HG03139 (cell line): Measurements from ENCODE around the gene EVI5L.
"Not testable (repeated sequence)": the region's sequence is repeated elsewhere in the genome, so short reads cannot be mapped to it uniquely, and the experiment has no call there.

Experiments used
- ATAC-seq: cut with Tn5 transposase; IDR thresholded peaks from one replicate; pipeline ENCODE4 v1.9.1; 2021; ENCODE audit not compliant: unreplicated experiment

EVI5L gene

GRCh38 chr19:7829561-7830271 is at the start of gene EVI5L:
Gene EVI5L (plus strand): TSS chr19:7830218. CDS start chr19:7846543, 16,325 bp downstream.
- peak; percentile 84 for ATAC-seq

GRCh38 chr19:7781157-7781556 is 48.9 kb upstream of the EVI5L start:
- ATAC-seq, result no peak

- no peak for ATAC-seq
Measured at GRCh38 chr19:7783991-7784423, 46.0 kb upstream of the EVI5L start.

- no peak for ATAC-seq
Measured at GRCh38 chr19:7784856-7785255, 45.2 kb upstream of the EVI5L start.

GRCh38 chr19:7787141-7787540 is 42.9 kb upstream of the EVI5L start:
- ATAC-seq, result no peak

- ATAC-seq, result no peak
Measured at GRCh38 chr19:7787602-7788177, 42.3 kb upstream of the EVI5L start.

GRCh38 chr19:7788178-7788932 is 41.7 kb upstream of the EVI5L start:
- ATAC-seq, result no peak

- no peak for ATAC-seq
Measured at GRCh38 chr19:7788933-7789323, 41.1 kb upstream of the EVI5L start.

- ATAC-seq, result no peak
Measured at GRCh38 chr19:7789447-7789846, 40.6 kb upstream of the EVI5L start.

- no peak for ATAC-seq
Measured at GRCh38 chr19:7790416-7790815, 39.6 kb upstream of the EVI5L start.

GRCh38 chr19:7792281-7792680 is 37.7 kb upstream of the EVI5L start:
- no peak for ATAC-seq

GRCh38 chr19:7792701-7793100 is 37.3 kb upstream of the EVI5L start:
- not testable (repeated sequence) for ATAC-seq

- ATAC-seq, result no peak
Measured at GRCh38 chr19:7793493-7793892, 36.5 kb upstream of the EVI5L start.

GRCh38 chr19:7795555-7796161 is 34.4 kb upstream of the EVI5L start:
- no peak for ATAC-seq

GRCh38 chr19:7799640-7800355 is 30.2 kb upstream of the EVI5L start:
- ATAC-seq, result no peak

GRCh38 chr19:7801020-7801570 is 28.9 kb upstream of the EVI5L start:
- ATAC-seq, result no peak

- no peak for ATAC-seq
Measured at GRCh38 chr19:7806234-7806633, 23.8 kb upstream of the EVI5L start.

- ATAC-seq, result no peak
Measured at GRCh38 chr19:7806876-7807275, 23.1 kb upstream of the EVI5L start.

- ATAC-seq, result no peak
Measured at GRCh38 chr19:7808108-7808507, 21.9 kb upstream of the EVI5L start.

GRCh38 chr19:7811989-7812388 is 18.0 kb upstream of the EVI5L start:
- ATAC-seq, result no peak

GRCh38 chr19:7815325-7815724 is 14.7 kb upstream of the EVI5L start:
- ATAC-seq, result no peak
